GM19438 (cell line): ENCODE measurements around the gene METTL21C.

Experiments used
- ATAC-seq: cut with Tn5 transposase; IDR thresholded peaks from one replicate; pipeline ENCODE4 v1.9.1; 2021; ENCODE audit warnings: low read depth; ENCODE audit not compliant: unreplicated experiment

METTL21C gene

GRCh38 chr13:102698649-102698980, 3.8 kb upstream of the METTL21C start:
- ATAC-seq, result no peak

DNA sequence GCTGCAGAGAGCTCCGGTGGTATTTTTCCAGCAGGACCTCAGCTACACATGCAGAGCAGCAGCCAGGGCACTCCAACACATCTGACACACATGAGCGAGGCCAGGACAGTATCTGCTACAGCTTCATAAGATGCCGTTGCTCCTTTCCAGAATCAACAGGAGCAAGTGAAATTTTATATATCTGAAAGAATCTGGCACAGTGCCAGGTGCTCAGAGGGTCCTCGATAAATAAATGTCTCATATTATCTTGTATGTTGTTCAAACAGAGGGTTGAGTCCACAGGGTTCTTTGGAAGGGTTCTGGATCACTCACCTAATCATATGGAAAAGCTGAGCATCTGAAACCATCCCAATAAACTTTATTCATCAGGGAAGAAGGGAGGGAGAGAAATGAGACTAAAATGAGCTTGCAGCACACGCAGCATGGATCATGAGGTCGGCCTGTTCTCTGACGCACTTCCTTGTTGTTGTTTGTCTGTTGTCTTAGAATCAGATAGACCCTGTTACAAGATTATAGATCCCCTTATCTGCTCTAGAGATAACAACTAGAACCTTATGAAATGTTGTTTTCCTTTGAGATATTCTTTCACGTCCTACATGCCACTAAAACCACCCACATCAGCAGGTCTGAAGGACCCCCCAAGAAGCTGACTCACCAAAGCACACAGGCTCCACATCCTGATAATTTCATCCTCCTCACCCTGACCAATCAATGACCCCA, 3.2 kb upstream of the METTL21C start:
- no peak for ATAC-seq

DNA sequence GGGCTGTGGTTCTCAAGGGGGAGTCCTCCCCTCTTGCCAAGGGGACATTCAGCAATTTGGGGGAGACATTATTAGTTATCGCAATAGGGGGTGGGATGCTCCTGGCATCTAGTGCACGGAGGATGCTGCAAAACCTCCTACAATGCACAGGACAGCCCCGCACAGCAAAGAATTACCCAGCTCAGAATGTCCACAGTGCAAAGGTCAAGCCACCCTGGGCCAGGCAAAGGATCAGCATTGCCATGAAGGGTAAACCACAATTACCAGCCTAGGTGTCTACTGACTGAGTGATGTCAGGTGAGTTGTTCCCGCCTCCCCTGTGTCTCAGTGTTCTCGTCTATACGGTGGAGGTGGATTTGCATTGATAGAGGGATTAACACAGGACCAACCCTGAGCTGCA, 2.4 kb upstream of the METTL21C start:
- no peak for ATAC-seq

DNA sequence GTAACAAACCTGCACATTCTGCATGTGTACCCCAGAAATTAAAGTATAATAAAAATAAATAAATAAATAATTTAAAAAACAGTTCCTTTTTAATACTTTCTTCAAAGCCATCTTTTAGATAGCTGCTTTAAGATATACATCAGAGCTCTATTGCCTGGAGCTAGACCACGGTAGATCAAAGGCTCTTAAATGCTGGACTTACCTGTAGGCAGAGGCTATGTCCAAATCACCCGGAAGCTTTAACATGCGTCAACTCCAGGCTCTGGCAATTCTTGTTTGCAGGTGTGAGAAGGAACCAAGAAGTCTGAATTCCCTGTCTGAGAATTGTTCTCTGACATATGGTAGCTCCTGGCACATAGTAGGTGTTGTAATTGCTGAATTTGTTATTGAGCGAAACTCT, 1.6 kb upstream of the METTL21C start:
- ATAC-seq, result no peak

DNA sequence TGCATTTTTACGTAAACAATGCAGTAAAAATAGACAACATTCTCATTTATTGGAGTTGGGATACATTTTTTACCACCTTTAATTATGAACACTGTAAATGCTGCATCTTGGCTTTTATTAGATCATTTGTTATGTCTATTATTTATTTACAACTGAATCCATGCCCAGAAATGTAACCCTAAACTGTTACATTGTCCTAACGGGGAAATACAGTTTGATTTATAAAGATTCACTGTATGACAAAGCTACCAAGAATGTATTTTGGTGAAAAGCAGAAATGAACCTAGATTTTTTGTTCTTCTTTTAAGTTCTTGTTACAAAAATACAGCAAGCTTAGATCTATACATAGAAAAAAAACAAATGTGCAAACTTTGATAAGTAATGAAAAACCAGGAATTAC, 1.1 kb downstream of the METTL21C start:
- ATAC-seq, result no peak

DNA sequence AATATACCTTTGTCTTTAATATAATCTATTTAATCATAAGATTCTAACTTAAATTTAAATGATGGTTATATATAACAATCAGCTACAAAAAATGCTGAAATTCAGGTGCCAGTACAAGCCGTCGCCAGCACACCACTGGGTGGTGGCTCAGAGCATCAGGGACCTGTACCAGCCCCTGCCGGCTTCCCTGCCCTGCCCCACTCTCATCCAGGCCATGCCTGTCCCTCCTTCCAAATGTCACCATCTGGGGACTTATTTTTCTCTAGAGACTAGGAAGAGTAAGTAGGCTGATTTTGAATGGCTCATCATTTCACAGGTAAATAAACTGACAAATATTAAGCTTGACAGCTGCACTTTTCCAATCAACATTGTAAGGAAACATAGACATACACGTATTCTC, 1.6 kb downstream of the METTL21C start:
- no peak for ATAC-seq

GRCh38 chr13:102692491-102692826, 2.4 kb downstream of the METTL21C start:
- ATAC-seq, result no peak

GRCh38 chr13:102690883-102691282, 4.0 kb downstream of the METTL21C start:
- no peak for ATAC-seq

DNA sequence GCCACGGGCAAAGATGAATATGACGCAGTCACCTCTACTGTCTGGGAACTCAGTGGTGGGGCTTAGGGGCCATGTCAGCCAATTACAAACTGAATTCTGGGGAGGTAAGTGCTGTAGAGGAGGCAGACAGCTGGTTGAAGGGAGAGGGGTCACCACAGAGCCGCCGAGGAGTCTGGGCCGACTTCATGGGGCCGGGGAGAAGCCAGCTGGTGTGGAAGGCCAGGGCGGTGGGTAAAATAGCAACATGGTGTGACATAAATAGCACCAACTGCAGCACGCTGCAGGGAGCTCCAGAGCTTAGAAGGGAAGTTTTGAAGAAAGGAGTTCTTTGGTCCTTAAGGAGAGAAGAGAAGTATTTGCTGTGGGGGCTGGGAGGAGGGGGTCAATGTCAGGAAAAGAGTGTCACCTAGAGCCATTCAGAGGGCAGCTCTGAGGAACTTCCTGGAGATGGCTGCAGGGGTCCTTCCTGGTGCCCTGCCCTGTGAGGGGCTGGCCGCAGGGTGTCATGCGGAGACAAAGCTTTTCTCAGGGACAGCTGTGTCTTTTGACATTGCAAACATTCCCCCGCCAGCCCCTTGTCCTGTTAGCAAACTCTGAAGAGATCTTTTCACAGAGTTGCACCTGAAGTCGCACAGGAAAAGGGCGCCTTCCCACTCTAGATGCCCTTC, 6.4 kb downstream of the METTL21C start:
- ATAC-seq, result no peak

- ATAC-seq, result no peak
Observed at GRCh38 chr13:102687520-102687919, 7.3 kb downstream of the METTL21C start.

GRCh38 chr13:102686024-102686423, 8.8 kb downstream of the METTL21C start:
- no peak for ATAC-seq

DNA sequence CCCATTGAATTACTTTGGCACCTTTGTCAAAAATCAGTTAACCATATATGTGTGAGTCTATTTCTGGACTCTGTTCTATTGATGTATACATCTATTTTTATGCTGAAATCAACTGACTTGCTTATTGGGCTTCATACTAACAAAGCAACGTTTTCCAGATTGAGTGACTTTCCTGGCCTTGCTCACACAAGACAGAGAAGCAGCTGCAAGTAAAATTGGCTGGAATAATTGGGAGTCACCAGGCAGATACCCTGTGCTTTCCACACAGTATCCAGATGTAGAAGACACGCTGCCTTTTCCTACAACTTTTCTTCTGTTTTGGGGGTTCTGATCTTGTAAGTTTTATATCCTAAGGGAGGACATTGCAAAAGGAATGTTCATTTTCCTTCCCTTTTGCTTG, 11.2 kb downstream of the METTL21C start:
- ATAC-seq, result no peak

- no peak for ATAC-seq
Observed at GRCh38 chr13:102682727-102683126, 12.1 kb downstream of the METTL21C start.

GRCh38 chr13:102682211-102682610, 12.6 kb downstream of the METTL21C start:
- no peak for ATAC-seq

GRCh38 chr13:102680842-102681740, 13.8 kb downstream of the METTL21C start:
- no peak for ATAC-seq

DNA sequence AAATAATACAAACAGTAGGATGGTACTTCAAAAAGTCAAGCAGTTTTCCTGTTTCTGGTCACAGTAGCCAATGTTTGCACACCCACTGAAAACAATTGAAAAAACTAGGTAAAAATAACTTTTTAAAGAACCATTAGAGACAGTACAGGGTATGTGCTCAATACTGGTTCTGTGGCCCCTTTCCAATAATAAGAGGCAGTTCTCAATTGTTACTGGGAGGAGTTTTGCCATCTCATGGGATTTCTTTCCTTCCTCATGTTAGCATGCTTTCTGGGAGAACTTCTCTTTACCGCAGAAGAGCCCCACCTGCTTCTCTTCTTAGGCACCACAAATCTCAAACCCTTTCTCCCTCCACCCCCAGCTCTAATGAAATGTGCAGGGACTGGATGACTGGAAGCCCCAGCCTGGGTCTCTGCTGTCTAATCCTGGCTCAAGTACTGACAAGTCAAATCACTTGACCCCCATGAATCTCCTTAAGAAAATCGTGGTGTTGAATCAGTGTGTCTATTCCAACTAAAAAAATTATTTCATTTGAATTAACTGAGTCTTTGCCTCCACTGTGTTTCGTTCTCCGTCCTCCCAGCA, 14.6 kb downstream of the METTL21C start:
- ATAC-seq, result no peak

DNA sequence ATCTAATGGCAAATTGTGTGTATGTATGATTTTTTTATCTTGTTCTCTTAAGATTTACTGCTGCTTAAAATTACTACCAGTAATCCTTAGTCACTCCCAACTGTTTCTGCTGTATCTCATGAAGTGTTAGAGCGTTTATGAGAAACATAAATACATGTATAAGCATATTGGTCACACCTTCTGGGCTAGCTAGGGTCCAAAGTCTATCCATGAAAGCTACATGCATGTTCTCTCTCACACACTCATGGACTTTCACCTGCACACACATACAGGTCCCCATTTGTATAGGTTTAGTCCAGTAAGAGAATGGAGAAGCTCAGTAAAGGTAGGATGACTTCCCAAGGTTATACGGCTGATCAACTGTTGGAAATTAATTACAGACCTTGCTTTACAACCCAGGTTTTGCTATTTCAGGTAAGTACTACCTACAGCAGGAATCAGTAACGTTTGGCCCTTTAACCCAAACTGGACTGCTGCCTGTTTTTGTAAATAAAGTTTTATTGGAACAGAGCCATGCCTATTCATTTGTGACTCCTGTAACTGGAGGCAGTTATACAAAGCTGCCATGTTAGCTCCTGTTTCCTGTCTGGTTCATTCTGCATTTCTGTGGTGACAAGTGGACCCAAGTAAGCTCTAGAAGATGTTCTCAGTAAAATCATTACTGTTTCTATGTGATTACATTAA, 15.3 kb downstream of the METTL21C start:
- no peak for ATAC-seq

GRCh38 chr13:102678339-102679107, 16.3 kb downstream of the METTL21C start:
- no peak for ATAC-seq

DNA sequence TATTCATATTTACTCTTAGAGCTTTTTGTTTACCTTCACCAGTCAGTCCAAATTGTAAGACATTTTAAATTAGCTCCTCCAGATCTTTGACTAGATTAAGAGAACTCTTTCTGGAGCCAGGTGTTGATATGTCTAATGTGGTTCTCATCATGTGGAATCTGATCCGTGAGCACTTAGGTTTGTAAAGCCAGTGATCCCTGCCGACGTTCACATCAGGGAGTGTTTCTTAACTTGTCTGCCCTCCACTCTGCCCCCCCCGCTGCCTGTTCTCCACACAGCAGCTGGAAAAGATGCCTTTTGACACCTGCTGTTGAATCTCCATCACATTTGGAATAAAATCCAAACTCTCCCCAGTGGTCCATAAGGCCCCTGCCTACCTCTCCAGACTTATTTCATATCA, 17.7 kb downstream of the METTL21C start:
- ATAC-seq, result no peak

GRCh38 chr13:102675115-102675514, 19.7 kb downstream of the METTL21C start:
- ATAC-seq, result no peak
